Endothelial cell (in vitro differentiated cells): ENCODE results near the gene MTG1. TPM values are rescaled to one million over a fixed set of nuclear protein-coding genes. Genes with fewer than 3 reads are reported as not detected.
"Not testable (repeated sequence)": the region's sequence is repeated elsewhere in the genome, so short reads cannot be mapped to it uniquely, and the experiment has no call there.

Experiments used
- DNase-seq: peaks from one replicate; pipeline ENCODE4 v3.0.0; 2021; ENCODE audit warnings: low spot score
- H3K27ac Mint-ChIP-seq: one replicate; pipeline ENCODE4 v1.8.0; 2021; ENCODE audit warnings: mixed read lengths, inconsistent platforms; ENCODE audit not compliant: unreplicated experiment
- H3K27me3 Mint-ChIP-seq: one replicate; pipeline ENCODE4 v1.8.0; 2021; ENCODE audit warnings: mild to moderate bottlenecking, moderate library complexity, mixed read lengths, inconsistent platforms; ENCODE audit not compliant: unreplicated experiment
- H3K36me3 Mint-ChIP-seq: one replicate; pipeline ENCODE4 v1.8.0; 2021; ENCODE audit warnings: mild to moderate bottlenecking, low read depth, mixed read lengths, inconsistent platforms; ENCODE audit not compliant: unreplicated experiment
- H3K4me1 Mint-ChIP-seq: one replicate; pipeline ENCODE4 v1.8.0; 2021; ENCODE audit warnings: mild to moderate bottlenecking, mixed read lengths, inconsistent platforms; ENCODE audit not compliant: unreplicated experiment
- H3K4me3 Mint-ChIP-seq: one replicate; pipeline ENCODE4 v1.8.0; 2021; ENCODE audit warnings: mild to moderate bottlenecking, mixed read lengths, inconsistent platforms; ENCODE audit not compliant: unreplicated experiment
- H3K9me3 Mint-ChIP-seq: one replicate; pipeline ENCODE4 v1.8.0; 2021; ENCODE audit warnings: mixed read lengths, inconsistent platforms; ENCODE audit not compliant: unreplicated experiment
- total RNA-seq: library from RNA; stranded (reverse); fragmentation: NEBNext Ultra II Directional; extraction: Animal tissue kit (Norgen Biotek cat#: 25700); gene quantifications from one replicate; pipeline ENCODE4 v1.2.1, GENCODE V29; 2021; ENCODE audit not compliant: unreplicated experiment
- TF ChIP-seq, protein P1 (sequence below): fragments of 200-600 bp; sonication (generic); IDR thresholded peaks from one replicate; pipeline ENCODE4 v1.5.0; 2021; ENCODE audit warnings: antibody characterized with exemption; ENCODE audit not compliant: unreplicated experiment

MTG1 gene
- total RNA-seq, 1 donor from 2014 or later: 97.3 TPM

DNA sequence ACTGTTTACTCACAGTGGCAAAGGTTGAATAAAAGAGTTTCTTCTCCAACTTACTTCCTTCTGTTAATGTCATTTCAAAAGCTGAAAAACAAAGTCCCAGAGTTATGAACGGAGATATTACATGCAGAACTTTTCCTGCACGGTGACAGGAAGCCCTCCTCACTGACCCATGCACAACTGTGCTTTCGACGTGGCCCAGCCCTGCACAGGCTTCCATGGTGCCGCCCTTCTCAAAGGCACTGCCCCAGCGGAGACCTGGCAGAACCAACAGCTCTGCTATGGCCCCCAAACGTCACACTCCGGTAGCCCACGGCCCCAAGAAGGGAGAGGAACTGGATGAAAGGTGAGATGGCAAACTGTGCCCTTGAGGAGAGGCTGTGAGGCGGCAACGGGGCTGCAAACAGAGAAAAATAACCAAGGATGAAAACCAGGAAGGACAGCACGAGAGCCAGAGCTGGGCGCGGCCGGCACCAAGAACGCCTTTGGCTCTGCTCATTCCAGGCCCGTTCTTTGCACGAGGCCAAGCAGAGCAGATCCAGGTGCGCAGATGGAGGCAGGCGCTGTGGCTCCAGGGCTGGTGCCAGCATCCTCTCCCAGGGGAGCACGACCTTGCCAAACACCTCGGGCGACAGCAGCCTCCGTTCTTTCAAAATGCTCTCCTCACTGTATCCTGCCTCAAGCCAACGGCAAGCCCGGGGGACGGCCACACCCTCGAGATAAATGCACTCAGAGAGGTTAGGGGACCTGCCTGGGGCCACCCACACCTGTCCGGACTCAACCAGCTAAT lies 29.1 kb upstream of the MTG1 start:
- Mint-ChIP-seq H3K27ac (no peak overlapping the region), H3K27me3 (peaks cover 6% of the 10 kb centered on the region), H3K9me3 (no peaks in the 10 kb centered on the region), H3K36me3 (peaks cover 33% of the 10 kb centered on the region), H3K4me1 (no peaks in the 10 kb centered on the region), H3K4me3 (peak overlapping the region; percentile 39)
- TF ChIP-seq, protein P1, sequence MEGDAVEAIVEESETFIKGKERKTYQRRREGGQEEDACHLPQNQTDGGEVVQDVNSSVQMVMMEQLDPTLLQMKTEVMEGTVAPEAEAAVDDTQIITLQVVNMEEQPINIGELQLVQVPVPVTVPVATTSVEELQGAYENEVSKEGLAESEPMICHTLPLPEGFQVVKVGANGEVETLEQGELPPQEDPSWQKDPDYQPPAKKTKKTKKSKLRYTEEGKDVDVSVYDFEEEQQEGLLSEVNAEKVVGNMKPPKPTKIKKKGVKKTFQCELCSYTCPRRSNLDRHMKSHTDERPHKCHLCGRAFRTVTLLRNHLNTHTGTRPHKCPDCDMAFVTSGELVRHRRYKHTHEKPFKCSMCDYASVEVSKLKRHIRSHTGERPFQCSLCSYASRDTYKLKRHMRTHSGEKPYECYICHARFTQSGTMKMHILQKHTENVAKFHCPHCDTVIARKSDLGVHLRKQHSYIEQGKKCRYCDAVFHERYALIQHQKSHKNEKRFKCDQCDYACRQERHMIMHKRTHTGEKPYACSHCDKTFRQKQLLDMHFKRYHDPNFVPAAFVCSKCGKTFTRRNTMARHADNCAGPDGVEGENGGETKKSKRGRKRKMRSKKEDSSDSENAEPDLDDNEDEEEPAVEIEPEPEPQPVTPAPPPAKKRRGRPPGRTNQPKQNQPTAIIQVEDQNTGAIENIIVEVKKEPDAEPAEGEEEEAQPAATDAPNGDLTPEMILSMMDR: no peak
- DNase-seq: no peak

DNA sequence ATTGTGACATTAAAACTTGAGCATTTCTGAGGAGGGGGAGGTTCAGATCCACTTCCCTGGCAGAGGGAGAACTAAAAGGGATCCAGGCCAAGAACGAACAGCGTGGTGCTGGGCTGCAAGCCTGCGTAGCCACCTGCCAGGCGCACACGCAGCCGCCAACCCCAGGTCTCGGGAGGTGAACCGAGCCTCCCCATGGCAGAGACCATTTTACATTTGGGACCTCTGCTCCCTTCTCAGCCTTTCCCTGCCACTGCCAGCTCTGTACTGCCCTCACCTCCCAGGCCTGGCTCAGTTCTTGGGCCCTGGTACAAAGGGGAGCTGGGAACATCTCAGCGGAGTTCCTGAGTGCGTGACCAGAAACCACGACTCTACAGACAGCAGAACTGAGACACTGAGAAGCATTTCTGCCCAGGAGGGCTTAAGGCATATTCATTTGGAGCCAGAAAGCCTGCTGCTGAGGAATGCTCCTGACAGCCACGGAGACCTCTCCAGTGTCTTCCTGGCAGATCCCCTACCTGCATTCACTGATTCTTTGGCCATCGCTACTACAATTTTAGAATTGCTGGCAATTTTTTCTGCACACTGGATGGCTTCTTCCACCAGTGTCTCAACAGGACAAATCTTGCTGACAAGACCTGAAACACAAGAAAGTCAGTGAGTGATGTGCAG lies 28.4 kb upstream of the MTG1 start:
- Mint-ChIP-seq H3K27me3 (peaks cover 2% of the 10 kb centered on the region), H3K4me1 (no peaks in the 10 kb centered on the region), H3K27ac (no peak overlapping the region), H3K36me3 (peaks cover 37% of the 10 kb centered on the region), H3K9me3 (no peaks in the 10 kb centered on the region), H3K4me3 (no peak overlapping the region)
- TF ChIP-seq, protein P1: no peak
- no peak for DNase-seq

GRCh38 chr10:133366130-133366478 lies 27.9 kb upstream of the MTG1 start:
- Mint-ChIP-seq H3K4me1 (no peaks in the 10 kb centered on the region), H3K27ac (no peak overlapping the region), H3K27me3 (peaks cover 2% of the 10 kb centered on the region), H3K4me3 (no peak overlapping the region), H3K36me3 (peaks cover 38% of the 10 kb centered on the region), H3K9me3 (no peaks in the 10 kb centered on the region)
- TF ChIP-seq, protein P1: no peak
- no peak for DNase-seq

DNA sequence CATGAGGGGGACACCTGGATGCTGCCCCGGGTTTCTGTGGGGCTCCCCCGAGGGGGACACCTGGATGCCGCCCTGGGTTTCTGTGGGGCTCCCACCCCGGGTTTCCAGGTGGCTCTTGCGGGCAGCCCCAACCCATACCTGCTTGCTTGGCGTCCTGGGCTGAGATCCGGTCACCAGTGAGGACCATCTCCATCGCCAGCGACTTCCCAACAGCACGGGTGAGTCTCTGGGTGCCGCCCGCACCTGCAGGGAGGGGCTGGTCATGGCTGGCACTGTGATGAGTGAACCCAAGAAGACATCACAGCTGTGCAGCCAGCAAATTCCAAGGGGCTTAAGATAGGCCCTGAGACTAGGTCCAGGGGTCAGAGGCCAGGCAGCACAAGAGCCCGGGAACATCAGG lies 27.2 kb upstream of the MTG1 start:
- H3K9me3 Mint-ChIP-seq: no peaks in the 10 kb centered on the region

GRCh38 chr10:133367461-133367860 lies 26.5 kb upstream of the MTG1 start:
- not testable (repeated sequence) for H3K27me3 Mint-ChIP-seq, H3K4me1 Mint-ChIP-seq, DNase-seq, H3K9me3 Mint-ChIP-seq, H3K4me3 Mint-ChIP-seq, H3K27ac Mint-ChIP-seq
- H3K36me3 Mint-ChIP-seq: peaks cover 27% of the 10 kb centered on the region

More for the DNA sequence above, 27.2 kb upstream of the MTG1 start:
- peaks cover 34% of the 10 kb centered on the region for H3K36me3 Mint-ChIP-seq
- H3K27ac Mint-ChIP-seq: no peak overlapping the region
- no peak overlapping the region for H3K4me3 Mint-ChIP-seq
- no peak for DNase-seq
- TF ChIP-seq, protein P1: no peak
- peaks cover 5% of the 10 kb centered on the region for H3K27me3 Mint-ChIP-seq
- no peaks in the 10 kb centered on the region for H3K4me1 Mint-ChIP-seq
